ELF-1 (cell line): Measurements from ENCODE around the gene PTPN11.
"Not testable (repeated sequence)": the region's sequence is repeated elsewhere in the genome, so short reads cannot be mapped to it uniquely, and the experiment has no call there.

Source experiments
- DNase-seq: peaks from one replicate; pipeline ENCODE4 v3.0.0-alpha.2; 2016; ENCODE audit warnings: low read depth, low spot score

PTPN11 gene

DNA sequence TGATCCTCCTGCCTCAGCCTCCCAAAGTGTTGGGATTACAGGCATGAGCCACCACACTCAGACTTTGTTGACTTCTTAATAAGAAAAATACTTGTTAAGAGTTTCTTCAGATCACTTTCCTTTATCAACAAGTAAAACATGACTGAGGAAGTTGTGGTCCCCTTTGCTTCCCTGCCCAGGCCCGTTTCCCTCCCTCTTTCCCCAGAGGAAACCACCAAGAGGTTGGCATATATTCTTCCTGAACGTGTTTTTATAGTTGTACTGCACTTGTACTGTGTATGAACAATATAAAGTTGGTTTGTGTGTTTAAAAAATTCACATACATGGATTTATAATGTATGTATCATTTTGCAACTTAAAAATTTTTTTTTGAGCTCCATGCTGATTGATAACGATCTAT is 28.4 kb downstream of the PTPN11 start:
- no peak for DNase-seq

- not testable (repeated sequence) for DNase-seq
These were observed 29.4 kb downstream of the PTPN11 start for GRCh38 chr12:112448165-112448564.

DNA sequence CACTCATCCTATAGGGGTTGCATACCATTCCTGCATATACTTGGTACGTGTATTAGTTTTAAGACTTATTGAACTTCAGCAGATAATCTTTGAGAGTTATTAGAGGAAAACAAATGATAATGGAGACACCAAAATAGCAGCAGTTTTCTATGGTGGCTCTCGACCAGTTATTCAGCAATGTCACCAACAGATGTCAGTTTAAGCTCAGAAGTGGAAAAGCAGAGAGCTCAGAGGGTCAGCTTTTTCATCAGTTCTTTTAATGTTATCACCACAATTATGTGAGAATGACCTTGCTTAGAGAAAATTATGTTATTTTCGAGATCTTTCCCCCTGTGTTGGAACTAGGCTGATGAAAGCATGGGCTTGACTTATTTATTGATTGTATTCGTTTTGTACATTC is 32.0 kb downstream of the PTPN11 start:
- no peak for DNase-seq

- DNase-seq: no peak
These were observed 37.3 kb downstream of the PTPN11 start for GRCh38 chr12:112456029-112456428.

DNA sequence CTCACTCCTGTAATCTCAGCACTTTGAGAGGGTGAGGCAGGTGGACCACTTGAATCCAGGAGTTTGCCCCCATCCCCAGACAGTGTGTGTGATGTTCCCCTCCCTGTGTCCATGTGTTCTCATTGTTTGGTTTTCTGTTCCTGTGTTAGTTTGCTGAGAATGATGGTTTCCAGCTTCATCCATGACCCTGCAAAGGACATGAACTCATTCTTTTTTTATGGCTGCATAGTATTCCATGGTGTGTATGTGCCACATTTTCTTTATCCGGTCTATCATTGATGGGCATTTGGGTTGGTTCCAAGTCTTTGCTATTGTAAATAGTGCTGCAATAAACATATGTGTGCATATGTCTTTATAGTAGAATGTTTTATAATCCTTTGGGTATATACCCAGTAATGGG is 38.4 kb downstream of the PTPN11 start:
- DNase-seq: not testable (repeated sequence)

DNA sequence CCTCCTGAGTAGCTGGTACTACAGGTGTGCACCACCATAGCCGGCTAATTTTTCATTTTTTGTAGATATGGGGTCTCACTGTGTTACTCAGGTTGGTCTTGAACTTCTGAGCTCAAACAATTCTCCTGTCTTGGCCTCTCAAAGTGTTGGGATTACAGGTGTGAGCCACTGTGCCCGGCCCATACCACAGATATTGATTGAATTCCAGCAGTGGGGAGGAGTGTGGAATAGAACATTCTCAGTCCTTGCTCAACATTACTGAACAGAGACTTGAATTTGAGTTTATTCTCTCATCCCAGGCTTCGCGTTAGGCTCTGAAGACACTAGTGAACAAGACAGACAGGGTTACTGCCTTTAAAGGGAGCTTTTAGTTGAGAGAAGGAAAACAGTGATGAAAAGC is 39.6 kb downstream of the PTPN11 start:
- DNase-seq: no peak

DNA sequence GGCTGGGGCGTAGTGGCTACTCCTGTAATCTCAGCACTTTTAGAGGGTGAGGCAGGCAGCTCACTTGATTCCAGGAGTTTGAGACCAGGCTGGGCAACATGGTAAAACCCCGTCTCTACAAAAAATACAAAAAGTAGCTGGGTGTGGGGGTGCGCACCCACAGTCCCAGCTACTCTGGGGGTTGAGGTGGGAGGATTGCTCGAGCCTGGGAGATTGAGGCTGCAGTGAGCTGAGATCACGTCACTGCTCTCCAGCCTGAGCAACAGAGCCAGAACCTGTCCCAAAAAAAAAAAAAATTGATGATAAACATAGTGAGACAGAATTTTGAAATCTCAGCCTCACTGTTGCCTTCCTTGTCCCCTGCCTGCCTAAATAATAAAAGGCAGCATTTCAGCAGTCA is 40.0 kb downstream of the PTPN11 start:
- no peak for DNase-seq

DNA sequence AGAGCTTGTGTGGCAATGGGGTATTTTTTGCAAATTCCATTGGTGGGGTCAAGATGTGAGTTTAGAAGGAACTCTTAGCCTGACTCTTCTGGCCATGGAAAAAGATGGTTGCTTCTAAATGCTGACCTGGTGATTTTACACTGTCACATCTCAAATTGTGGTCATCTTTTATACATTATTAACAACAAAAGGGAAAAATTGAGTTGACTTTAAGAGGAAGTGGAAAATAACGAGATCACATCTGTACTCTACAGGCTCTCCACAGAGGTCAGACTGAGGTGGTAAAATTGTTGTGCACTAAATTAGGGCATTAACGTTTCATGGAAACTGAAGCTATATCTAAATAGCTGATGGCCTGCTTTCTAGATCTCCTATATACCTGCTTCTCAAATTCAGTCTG is 44.7 kb downstream of the PTPN11 start:
- no peak for DNase-seq

DNA sequence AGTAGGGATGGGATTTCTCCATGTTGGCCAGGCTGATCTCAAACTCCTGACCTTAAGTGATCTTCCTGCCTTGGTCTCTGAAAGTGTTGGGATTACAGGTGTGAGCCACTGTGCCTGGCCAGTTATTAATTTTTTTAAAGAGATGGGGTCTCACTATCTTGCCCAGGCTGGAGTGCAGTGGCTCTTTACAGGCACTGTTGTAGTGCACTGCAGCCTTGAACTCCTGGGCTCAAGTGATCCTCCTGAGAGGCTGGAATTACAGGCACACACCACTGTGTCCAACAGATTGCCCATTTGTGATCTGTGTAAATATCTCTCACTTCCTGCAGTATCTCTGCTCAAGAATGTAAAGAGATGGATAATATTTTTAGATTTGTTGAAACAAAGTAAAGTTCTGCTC is 45.9 kb downstream of the PTPN11 start:
- DNase-seq: no peak

DNA sequence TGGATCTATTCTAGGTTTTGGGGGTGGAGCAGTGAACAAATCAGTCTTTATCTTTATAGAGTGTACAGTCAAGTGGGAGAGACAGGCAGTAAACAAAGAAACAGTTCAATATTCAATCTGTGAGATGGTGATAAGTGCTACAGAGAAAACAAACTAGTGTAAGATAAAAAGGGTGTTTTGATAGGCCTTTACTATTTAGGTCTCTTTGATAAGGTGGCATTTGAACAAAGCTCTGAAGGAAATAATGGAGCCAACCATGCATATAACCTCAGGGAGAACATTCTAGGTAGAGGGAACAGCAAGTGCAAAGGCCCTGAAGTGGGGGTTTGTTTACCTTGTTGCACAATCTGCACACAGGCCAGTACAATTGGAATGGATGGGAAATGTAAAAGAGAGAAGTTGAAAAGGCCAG is 47.3 kb downstream of the PTPN11 start:
- DNase-seq: no peak

- no peak for DNase-seq
These were observed 48.1 kb downstream of the PTPN11 start for GRCh38 chr12:112466835-112467234.

GRCh38 chr12:112468046-112468445 is 49.3 kb downstream of the PTPN11 start:
- DNase-seq: peak; percentile 10

DNA sequence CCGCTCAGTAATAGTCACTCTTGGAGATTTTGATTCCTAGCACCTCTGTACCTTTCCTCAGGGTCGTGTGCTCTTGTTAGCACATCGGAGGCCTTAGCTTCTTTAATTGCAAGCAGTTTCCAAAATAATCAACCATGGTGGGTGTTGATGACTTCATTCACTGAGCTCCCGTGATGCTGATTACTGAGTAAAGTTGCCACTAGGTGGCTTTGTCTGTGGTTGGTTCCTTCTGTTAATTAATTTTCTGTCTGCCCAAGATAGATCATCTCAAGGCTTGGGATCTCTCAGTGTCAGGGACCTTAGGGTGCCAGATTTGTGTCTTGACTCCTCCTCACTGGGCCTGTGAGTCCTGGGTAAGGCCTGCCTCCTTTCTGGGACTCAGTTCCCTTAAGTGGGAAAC is 54.3 kb downstream of the PTPN11 start:
- peak; percentile 5 for DNase-seq

- DNase-seq: no peak
These were observed 60.7 kb downstream of the PTPN11 start for GRCh38 chr12:112479413-112479812.

- DNase-seq: no peak
These were observed 62.2 kb downstream of the PTPN11 start for GRCh38 chr12:112480931-112481330.

DNA sequence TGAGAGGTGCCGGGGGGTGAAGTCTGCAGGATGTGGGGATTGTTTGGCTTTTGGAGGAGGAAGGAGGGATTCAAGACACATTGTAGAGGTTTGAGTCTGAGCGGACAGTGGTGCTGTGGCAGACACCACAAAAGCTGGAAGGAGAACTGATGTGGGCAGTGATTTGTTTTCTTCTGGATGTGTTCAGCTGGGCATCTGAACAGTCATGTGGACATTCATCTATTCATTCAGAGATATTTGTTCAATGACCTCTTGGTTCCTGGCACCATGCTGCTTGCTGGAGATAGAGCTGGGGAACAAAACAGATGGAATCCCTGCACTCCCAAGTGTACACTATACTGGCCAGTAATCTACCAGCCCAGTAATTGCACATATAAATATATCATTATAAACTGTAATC is 64.0 kb downstream of the PTPN11 start:
- no peak for DNase-seq

- no peak for DNase-seq
These were observed 67.6 kb downstream of the PTPN11 start for GRCh38 chr12:112486361-112486760.

- DNase-seq: no peak
These were observed 69.6 kb downstream of the PTPN11 start for GRCh38 chr12:112488257-112488876.

GRCh38 chr12:112489456-112489855 is 70.7 kb downstream of the PTPN11 start:
- DNase-seq: no peak

GRCh38 chr12:112496496-112496895 is 77.7 kb downstream of the PTPN11 start:
- no peak for DNase-seq

DNA sequence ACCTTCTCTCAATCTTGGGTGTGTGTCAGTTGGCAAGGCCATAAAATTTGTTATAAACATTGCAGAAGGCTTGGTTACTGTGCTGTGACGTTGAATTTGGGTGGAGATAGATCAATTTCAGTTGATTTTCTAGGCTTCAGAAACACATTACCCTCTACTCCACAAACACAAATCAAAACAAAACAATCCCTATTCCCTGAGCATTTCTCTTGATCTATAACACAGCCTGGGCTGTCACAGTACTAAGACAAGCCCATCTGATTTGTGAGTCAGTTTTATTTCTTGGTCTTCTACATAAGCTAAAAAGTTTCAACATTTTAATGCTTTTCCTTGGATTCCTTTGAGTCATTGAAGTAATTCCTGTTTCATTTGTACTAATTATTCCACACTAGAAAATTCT is 79.8 kb downstream of the PTPN11 start:
- DNase-seq: no peak

DNA sequence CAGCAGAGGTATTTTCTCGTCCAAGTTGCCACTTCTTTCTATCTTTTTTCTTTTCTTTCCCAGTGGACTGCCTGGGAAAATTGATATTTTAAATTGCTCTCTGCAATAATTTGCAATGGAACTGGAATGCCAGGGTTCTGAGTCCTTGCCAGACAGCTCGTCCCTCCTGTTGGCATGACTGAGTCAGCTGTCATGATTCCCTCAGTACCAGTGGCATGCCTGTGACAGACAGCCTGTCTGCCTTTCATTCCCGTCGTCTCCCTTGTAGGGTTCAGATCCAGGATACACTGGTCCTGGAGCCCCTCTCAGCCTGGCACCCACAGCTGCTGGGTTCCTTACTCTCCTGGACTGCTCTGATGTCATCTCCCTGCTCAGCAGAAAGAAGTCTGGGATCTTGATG is 84.8 kb downstream of the PTPN11 start:
- DNase-seq: no peak

- DNase-seq: peak; percentile 10
These were observed 87.9 kb downstream of the PTPN11 start for GRCh38 chr12:112506513-112507166.

- no peak for DNase-seq
These were observed 94.7 kb downstream of the PTPN11 start for GRCh38 chr12:112513471-112513870.
